Hematopoietic multipotent progenitor cell treated with erythropoietin and hydrocortisone succinate and interleukin-3 and kit ligand, for 15 days (in vitro differentiated cells): ENCODE data around the gene NUP210.

Experiments used
- DNase-seq: peaks from one replicate; pipeline ENCODE4 v3.0.0-alpha.2; 2015; ENCODE audit warnings: low spot score

NUP210 gene

DNA sequence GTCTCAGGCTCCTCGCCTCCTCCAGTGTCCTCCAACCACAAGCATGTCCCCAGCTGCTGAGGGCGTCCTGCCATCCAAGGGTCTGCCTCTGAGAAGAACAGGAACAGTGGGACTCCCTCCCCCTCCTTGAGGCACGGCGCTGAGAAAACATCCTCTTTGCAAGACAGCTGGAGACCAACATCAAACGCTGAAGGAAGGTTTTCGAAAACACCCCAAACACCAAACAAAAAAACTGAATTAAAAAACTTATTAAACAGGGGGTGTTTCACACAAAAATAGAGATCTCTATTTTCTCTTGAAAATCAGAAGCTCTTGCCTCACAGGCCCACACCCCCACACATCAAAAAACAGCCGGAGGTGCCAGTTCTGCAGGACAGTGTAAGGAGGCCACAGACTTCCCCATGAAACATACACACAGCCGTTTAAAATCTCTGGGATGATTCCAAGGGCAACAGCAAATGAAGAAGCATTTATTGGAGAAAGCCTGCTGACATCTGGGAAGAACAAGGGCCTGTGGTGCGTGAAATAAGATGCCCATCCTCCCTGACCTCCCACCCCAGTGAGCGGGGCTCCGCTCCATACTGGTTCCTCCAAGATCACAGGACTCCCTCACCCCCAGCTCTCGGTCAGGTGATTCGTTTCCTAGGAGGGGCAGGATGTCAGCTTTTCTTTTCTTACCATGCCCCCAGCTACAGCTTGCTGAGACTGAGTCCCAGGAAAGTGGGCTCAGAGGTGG lies 71.3 kb downstream of the NUP210 start:
- no peak for DNase-seq

- no peak for DNase-seq
These were observed 72.0 kb downstream of the NUP210 start for GRCh38 chr3:13348100-13348499.

- DNase-seq = no peak
These were observed 72.7 kb downstream of the NUP210 start for GRCh38 chr3:13347390-13347950.

DNA sequence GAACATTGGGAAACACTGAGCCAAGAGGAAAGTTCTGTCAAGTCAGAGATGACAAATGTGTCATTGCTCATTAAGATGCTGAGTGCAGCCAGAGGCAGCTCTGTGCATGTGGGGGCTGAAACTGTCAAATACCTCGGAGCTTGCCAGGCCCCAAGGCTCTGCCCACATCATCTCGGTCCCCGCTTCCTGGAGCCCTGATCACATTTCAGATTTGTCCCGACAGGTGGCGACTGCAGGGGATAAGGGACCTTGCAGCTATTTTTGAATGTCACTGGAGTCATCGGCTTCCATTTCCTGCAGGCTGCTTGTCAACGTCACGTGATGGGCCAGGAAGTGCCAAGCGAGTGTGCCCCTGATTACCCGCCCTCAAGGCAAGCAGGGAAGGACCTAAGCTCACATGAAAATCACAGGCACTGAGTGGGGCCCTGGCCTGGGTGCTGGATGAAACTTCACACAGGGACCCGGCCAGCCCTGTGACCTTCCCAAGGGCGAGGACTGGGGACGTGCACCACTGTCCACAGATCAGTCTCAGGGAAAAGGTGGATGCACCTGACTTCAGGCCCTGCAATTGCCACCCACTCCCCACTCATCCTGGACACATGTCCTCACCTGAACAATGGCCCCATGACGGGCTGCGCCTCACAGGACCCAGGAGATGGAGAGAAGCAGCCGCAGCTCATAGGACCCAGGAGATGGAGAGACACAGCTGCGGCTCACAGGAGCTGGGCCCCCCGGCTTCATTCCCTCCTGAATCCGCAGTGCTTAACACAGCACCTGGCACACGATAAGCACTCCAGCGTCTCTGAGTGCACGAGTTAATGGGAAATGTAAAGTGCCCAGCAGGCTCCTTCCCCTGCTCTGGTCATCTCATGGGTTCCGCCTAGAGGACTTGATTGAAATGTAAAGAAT lies 73.4 kb downstream of the NUP210 start:
- no peak for DNase-seq

DNA sequence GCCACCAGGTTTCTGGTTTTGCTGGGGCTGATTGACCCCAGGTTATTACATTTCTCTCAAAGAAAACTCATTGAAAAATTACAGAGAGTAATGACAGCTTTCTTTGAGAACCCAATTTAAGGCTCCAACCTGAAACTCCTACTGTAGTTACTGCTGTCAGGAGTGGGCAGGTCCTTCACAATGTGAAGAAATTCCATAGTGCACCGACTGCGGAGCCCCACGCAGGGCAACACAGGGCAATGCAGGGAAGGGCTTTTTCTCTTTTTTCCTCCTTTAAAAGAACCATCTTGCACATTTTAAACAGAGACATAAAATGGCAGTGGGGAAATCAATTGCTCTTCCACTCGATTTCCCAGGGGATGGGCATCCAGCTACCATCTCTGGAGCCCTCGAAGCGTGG lies 74.3 kb downstream of the NUP210 start:
- no peak for DNase-seq

- DNase-seq = no peak
These were observed 74.8 kb downstream of the NUP210 start for GRCh38 chr3:13345284-13345683.

GRCh38 chr3:13344663-13345062 lies 75.5 kb downstream of the NUP210 start:
- no peak for DNase-seq

DNA sequence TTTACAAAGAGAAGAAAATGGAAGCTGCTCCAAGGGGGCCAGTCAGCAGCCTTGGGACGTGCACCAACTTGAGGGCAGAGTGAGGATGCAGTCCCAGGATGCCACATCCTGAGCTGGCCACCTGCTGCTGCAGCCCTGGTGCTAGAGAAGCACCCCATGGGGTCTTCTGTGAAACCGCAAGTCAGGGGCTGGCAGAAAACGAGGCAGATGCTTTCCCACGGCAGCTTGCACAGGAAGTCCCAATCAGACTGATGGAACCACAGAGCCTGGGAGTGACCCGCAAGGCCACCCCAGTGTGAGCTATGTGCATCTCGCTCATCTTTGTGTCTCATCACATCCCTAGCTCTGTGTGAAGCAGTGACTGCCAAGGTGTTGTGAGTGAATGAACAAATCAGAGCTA lies 76.5 kb downstream of the NUP210 start:
- no peak for DNase-seq

- no peak for DNase-seq
These were observed 78.8 kb downstream of the NUP210 start for GRCh38 chr3:13341229-13341905.

- no peak for DNase-seq
These were observed 80.3 kb downstream of the NUP210 start for GRCh38 chr3:13339833-13340232.

DNA sequence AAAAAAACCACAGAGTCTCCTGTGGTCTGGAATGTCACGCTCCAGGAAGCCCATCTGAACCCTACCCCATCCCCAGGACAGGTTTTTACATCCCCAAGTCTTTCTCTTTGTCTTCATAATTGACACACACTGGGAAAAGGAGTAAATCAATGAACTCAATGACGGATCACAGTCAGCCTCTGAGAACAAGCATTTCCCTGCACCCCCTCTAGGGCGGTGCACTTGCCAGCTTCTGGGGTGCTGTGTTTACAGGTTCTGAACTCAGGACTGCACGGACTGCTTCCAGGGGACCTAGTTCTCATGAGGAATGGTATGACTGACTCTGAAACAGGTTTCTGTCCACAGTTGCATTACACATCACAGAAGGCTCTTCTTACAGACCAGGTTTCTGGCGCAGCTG lies 81.1 kb downstream of the NUP210 start:
- no peak for DNase-seq

DNA sequence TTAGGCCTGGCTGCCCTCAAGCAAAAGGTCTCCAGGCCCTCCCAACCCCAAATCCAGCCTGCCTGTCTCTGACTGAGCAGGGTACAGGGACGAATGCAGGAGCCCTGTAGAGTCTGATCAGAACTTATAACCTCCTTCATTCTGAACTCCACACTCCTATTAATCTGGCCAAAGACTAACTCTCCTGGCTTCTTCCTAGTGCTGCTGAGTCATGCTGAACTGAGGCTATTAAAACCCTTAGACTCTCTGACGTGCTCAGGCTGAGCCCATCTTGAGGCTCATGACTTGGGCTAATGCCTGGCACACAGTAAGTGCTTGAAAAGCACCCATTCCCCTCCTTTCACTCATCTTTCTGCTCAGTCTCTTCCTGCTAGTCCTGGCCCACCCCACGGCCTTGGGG lies 81.9 kb downstream of the NUP210 start:
- no peak for DNase-seq

GRCh38 chr3:13336592-13336991 lies 83.5 kb downstream of the NUP210 start:
- no peak for DNase-seq

DNA sequence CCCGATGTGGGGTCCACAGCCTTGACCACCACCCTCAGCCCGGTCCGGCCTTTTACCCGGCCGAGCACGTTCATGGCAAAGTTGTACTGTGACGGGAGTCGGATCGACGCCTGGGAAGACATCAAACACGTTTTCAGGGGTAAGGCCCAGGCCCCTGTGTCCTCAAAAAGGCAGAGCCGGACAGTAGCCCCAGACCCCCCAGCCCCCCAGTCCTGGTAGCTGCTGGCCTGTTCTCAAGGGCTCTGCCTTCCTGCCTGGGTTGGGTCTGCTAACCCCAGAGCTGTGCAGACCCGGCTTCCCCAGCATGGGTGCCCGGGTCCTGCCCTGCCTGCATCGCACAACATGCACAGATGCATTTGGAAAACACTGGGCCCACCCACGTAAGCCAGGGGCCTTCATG lies 84.6 kb downstream of the NUP210 start:
- no peak for DNase-seq

DNA sequence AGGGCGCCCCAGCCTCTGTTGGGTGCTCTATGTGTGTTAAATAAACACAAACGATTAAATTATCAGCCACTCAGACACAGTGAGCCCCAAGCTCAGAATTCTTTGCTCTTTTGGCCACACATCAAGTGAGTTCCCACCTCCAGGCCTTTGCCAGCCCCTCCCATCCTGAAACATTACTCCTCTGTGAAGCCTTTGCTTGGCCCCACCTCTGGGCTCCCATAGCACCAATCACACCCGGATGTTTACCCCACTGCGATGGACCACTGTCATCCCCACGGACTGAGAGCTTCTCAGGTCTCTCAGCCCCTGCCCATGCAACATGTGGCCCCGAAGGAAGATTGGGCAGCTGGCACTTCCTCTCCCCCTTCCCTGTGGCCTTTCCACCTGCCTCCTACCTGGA lies 85.1 kb downstream of the NUP210 start:
- no peak for DNase-seq

DNA sequence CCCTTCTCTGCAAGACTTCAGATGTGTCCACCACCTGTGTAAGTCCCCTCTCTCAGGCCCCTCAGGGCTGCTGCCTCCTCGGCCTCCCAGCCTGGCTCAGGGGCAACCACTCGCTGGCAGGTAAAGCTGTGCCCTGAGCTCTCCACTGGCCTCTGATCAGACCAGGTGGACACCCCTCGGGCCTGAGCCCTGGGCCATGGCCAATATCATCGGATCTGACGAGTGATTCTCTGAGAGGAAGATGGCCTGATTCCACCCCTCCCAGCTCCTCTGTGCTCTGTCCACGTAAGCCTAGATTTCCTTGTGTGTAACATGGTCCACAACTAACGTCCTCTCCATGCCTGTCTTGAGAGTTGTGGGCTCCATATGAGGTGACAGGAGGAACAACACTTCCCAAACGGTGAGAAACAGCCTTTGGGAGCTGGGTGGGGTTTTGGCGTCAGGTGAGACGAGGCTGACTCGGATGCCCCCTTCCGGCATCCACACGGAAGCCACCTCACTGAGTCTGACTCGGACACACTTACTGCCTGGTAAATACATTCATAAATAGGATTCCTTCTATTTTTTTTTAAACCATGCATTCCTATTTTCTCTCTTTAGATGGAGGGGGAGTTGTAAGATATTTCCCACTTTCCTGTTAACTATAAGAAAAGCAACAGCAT lies 86.8 kb downstream of the NUP210 start:
- DNase-seq = no peak

GRCh38 chr3:13332740-13333139 lies 87.4 kb downstream of the NUP210 start:
- DNase-seq = no peak

DNA sequence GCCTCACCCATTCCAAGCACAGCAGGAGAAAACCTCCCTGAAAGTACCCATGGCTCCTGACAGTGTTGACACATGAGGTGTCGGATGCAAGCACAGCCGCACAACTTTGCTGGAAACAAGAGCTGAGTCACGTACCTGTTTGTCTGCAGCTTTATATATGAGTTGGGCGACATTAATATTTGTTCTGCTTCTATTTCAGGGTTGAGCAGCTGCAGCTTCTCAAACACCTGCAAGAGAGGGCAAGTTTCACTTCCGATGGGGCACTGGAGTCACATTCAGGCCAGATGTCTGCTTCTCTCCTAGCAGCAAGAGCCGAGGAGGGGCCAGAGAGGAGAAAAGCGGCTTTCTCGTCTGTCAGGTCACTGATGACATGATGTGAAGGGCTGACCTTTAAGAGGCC lies 88.0 kb downstream of the NUP210 start:
- no peak for DNase-seq

- no peak for DNase-seq
These were observed 90.4 kb downstream of the NUP210 start for GRCh38 chr3:13329746-13330145.

DNA sequence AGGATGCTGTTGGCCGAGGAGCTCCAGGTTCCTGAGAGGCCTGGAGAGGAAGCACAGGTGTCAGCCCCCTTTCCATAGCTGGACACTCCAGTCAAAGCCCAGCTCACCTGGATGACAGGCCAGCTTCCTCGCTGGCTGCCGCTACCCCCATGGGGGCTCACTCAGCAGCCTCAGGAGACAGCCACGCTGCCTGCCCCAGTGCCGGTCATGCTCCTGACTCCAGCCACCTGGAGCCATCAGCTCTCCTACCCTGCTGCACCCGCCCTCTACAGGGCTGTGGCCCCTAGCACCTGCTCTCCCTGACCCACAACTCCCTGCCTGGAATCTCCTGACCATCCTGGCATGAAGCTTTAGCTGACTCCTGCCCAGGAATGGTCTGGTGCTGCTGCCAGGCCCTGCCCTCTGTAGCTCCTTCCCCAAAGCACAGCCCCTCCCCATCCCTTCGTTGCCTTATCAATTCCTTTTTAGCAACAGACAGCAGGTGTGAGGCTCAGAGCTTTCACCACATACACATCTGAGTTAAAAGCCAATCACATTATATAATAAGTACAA lies 94.2 kb downstream of the NUP210 start:
- no peak for DNase-seq

DNA sequence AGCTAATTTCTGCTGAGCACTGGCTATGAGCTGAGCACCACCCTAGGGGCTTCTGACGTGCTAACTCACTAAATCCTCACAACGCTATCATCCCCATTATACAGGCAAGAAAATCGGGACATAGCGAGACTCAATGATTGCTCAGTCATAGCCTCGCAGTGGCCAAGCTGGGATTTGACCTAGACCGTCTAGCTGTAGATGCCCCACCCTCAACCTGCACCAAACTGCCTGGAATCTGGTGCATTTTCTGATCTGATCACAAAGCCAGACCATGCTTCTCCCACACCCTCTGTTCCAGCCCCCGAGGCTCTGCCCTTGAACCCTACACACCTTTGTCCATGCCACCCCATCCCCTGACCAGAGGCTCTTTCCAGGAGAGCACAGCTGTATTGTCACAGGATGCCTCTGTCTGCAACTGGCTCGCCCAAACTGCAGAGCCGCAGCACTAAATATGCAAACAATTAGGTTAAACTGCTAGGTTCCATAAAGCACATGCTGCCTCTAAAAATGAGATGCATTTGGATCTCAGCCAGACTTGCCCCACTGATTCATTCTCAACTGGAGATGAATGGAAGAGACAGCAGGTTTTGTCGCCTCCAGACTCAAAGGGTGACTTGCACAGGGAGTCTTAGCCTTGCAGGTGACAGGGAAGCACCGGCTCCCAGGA lies 95.2 kb downstream of the NUP210 start:
- DNase-seq = no peak
